Effector memory CD8-positive, alpha-beta T cell (primary cell): ENCODE measurements around the gene GALNT11.

ENCODE experiments used
- ATAC-seq: fragments of 150-1000 bp; cut with Tn5 transposase; replicated peaks from 2 replicates; pipeline ENCODE4 v1.10.0; 2021; ENCODE audit warnings: mild to moderate bottlenecking, moderate library complexity
- DNase-seq, 3 experiments: peaks; one replicate each; pipeline ENCODE4 v3.0.0; 2021
- H3K27ac Mint-ChIP-seq, 2 donors: one replicate each; pipeline ENCODE4 v1.8.0; 2022; ENCODE audit warnings: mild to moderate bottlenecking in 2 of 2, mixed read lengths in 2 of 2, moderate library complexity in 2 of 2
- H3K27me3 Mint-ChIP-seq, 2 donors: one replicate each; pipeline ENCODE4 v1.8.0; 2022; ENCODE audit warnings: mixed read lengths in 2 of 2
- H3K36me3 Mint-ChIP-seq: one replicate; pipeline ENCODE4 v1.8.0; 2022; ENCODE audit warnings: mild to moderate bottlenecking, moderate library complexity, mixed read lengths; ENCODE audit not compliant: insufficient read depth
- H3K4me1 Mint-ChIP-seq, 2 donors: one replicate each; pipeline ENCODE4 v1.8.0; 2022; ENCODE audit warnings: low read depth in 2 of 2, mixed read lengths in 2 of 2
- H3K4me3 Mint-ChIP-seq, 2 donors: one replicate each; pipeline ENCODE4 v1.8.0; 2022; ENCODE audit warnings: mild to moderate bottlenecking in 2 of 2, mixed read lengths in 2 of 2, moderate library complexity in 2 of 2
- H3K9me3 Mint-ChIP-seq, 2 donors: one replicate each; pipeline ENCODE4 v1.8.0; 2022; ENCODE audit warnings: mixed read lengths in 2 of 2

GALNT11 gene

DNA sequence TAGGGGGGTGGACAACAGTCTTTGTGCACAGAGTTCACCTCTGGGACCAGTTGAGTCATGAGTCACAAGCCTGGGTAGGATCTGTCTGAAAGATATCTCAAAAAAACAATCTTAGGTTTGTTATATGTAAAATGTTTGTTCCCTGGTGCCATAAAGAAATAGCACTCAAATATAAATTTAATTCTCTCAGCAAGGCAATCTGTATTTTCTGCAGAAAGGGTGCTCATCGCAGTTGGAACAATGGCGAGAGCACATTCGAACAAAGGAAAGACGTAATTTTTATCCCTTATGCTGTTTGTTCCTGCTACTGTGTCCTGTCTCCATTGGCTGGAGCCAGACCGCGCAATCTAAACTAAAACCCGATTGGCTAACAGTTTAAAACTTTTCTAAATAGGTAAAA is 63.7 kb downstream of the GALNT11 start:
- DNase-seq (no peak), ATAC-seq (no peak)
- no peak overlapping the region for H3K27ac Mint-ChIP-seq

GRCh38 chr7:152090747-152091146 is 65.3 kb downstream of the GALNT11 start:
- Mint-ChIP-seq H3K27me3 (no peaks in the 10 kb centered on the region), H3K9me3 (peaks cover 0 to 3% of the 10 kb centered on the region in 2 donors), H3K4me1 (peaks cover 8 to 23% of the 10 kb centered on the region in 2 donors), H3K27ac (no peak overlapping the region), H3K36me3 (peaks cover 9% of the 10 kb centered on the region), H3K4me3 (no peak overlapping the region)
- ATAC-seq (no peak), DNase-seq (no peak)

More for the DNA sequence above, 63.7 kb downstream of the GALNT11 start:
- Mint-ChIP-seq H3K9me3 (peaks cover 0 to 3% of the 10 kb centered on the region in 2 donors), H3K4me1 (peaks cover 8 to 32% of the 10 kb centered on the region in 2 donors), H3K36me3 (peaks cover 5% of the 10 kb centered on the region), H3K4me3 (no peak overlapping the region), H3K27me3 (no peaks in the 10 kb centered on the region)

GRCh38 chr7:152093717-152094116 is 68.2 kb downstream of the GALNT11 start:
- Mint-ChIP-seq H3K9me3 (no peaks in the 10 kb centered on the region), H3K4me1 (peaks cover 8 to 14% of the 10 kb centered on the region in 2 donors), H3K27me3 (no peaks in the 10 kb centered on the region), H3K4me3 (no peak overlapping the region), H3K27ac (no peak overlapping the region), H3K36me3 (peaks cover 9% of the 10 kb centered on the region)
- DNase-seq (no peak), ATAC-seq (no peak)

GRCh38 chr7:152095771-152096170 is 70.3 kb downstream of the GALNT11 start:
- Mint-ChIP-seq H3K4me3 (no peak overlapping the region), H3K36me3 (peaks cover 17% of the 10 kb centered on the region)

GRCh38 chr7:152097330-152097729 is 71.9 kb downstream of the GALNT11 start:
- Mint-ChIP-seq H3K27ac (no peak overlapping the region), H3K36me3 (peaks cover 21% of the 10 kb centered on the region), H3K4me3 (no peak overlapping the region), H3K27me3 (no peaks in the 10 kb centered on the region), H3K4me1 (peaks cover 1 to 5% of the 10 kb centered on the region in 2 donors), H3K9me3 (no peaks in the 10 kb centered on the region)
- no peak for ATAC-seq
- DNase-seq, result no peak

More at GRCh38 chr7:152095771-152096170, 70.3 kb downstream of the GALNT11 start:
- Mint-ChIP-seq H3K27me3 (no peaks in the 10 kb centered on the region), H3K9me3 (no peaks in the 10 kb centered on the region), H3K27ac (no peak overlapping the region), H3K4me1 (peaks cover 5 to 11% of the 10 kb centered on the region in 2 donors)
- DNase-seq (no peak), ATAC-seq (no peak)

DNA sequence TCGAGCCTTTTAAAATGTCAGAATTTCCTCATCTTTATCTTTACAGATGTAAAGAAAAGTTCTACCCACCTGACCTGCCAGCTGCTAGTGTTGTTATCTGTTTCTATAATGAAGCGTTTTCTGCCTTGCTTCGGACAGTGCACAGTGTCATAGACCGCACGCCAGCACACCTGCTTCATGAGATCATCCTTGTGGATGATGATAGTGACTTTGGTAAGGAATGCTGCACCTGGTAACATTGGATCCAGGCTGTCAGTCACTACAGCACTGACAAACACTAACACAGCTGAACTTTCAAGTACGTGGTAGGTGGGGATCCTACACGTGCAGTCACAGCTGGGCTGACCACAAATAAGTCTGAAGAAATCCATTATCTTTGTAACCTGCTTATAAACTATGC is 77.6 kb downstream of the GALNT11 start:
- no peaks in the 10 kb centered on the region for H3K27me3 Mint-ChIP-seq
- peaks cover 46% of the 10 kb centered on the region for H3K36me3 Mint-ChIP-seq
- no peak for DNase-seq
- no peaks in the 10 kb centered on the region for H3K9me3 Mint-ChIP-seq
- no peak for ATAC-seq
- no peak overlapping the region for H3K27ac Mint-ChIP-seq
- no peaks in the 10 kb centered on the region for H3K4me1 Mint-ChIP-seq
- no peak overlapping the region for H3K4me3 Mint-ChIP-seq

- Mint-ChIP-seq H3K4me3 (no peak overlapping the region), H3K27me3 (no peaks in the 10 kb centered on the region), H3K27ac (no peak overlapping the region), H3K36me3 (peaks cover 49% of the 10 kb centered on the region), H3K4me1 (no peaks in the 10 kb centered on the region), H3K9me3 (no peaks in the 10 kb centered on the region)
- no peak for ATAC-seq
- no peak for DNase-seq
These were observed 78.2 kb downstream of the GALNT11 start for GRCh38 chr7:152103691-152104090.

DNA sequence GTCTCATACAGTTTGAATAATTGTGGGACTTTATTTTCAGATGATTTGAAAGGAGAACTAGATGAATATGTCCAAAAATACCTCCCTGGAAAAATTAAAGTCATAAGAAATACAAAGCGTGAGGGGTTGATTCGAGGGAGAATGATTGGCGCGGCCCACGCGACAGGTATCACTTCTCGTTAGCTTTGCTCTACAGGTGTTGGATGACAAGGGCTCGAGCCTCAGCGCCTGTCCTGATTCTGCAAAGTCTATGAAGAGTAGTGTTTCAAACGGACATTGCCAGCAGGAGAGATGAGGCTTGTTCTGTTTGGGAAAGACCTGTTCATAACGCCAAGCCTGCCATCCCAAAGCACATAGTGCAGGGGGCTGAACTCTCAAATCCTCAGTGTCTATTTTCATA is 79.7 kb downstream of the GALNT11 start:
- no peak overlapping the region for H3K4me3 Mint-ChIP-seq
- DNase-seq (no peak), ATAC-seq (no peak)
- no peaks in the 10 kb centered on the region for H3K9me3 Mint-ChIP-seq
- H3K4me1 Mint-ChIP-seq, result no peaks in the 10 kb centered on the region
- H3K27ac Mint-ChIP-seq, result no peak overlapping the region
- H3K36me3 Mint-ChIP-seq, result peaks cover 52% of the 10 kb centered on the region
- no peaks in the 10 kb centered on the region for H3K27me3 Mint-ChIP-seq

GRCh38 chr7:152106990-152107389 is 81.5 kb downstream of the GALNT11 start:
- Mint-ChIP-seq H3K4me1 (no peaks in the 10 kb centered on the region), H3K4me3 (no peak overlapping the region), H3K9me3 (no peaks in the 10 kb centered on the region), H3K27ac (peak overlapping the region in 1 of 2 donors; percentile 11), H3K36me3 (peaks cover 40% of the 10 kb centered on the region), H3K27me3 (no peaks in the 10 kb centered on the region)
- ATAC-seq (no peak), DNase-seq (no peak)

DNA sequence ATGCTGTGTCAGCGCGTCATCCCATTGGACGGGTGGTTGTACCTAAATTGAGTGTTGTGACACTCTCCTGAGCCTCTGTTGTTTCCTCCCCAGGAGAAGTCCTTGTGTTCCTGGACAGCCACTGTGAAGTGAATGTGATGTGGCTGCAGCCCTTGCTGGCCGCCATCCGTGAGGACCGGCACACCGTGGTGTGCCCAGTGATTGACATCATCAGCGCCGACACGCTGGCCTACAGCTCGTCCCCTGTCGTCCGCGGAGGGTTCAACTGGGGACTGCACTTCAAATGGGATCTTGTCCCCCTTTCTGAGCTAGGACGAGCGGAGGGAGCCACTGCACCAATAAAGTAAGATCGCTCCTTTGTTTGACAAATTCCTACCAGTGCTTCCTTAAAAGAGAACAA is 82.5 kb downstream of the GALNT11 start:
- Mint-ChIP-seq H3K27me3 (no peaks in the 10 kb centered on the region), H3K4me3 (no peak overlapping the region), H3K9me3 (no peaks in the 10 kb centered on the region), H3K4me1 (no peaks in the 10 kb centered on the region), H3K36me3 (peaks cover 34% of the 10 kb centered on the region), H3K27ac (no peak overlapping the region)
- DNase-seq (no peak), ATAC-seq (no peak)

DNA sequence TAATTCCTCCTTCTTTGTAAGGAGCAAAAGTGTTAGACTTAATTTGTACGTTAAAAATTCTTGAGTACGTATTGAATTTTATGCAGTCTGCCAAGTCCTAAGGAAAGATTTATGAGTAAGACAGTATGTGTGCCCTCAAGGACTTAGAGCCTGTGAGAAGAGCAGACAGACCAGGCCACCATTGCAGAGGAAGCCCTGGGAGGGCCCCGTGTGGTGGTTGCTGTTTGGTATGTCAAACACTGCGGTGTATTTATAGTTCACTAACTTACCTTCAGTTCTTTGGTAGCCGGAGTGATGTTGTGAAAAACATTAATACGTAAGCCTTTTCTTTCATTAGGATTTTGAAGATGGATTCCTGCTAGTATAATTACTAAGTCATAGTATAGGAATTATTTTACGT is 82.9 kb downstream of the GALNT11 start:
- Mint-ChIP-seq H3K27me3 (no peaks in the 10 kb centered on the region), H3K9me3 (no peaks in the 10 kb centered on the region), H3K4me3 (no peak overlapping the region), H3K36me3 (peaks cover 33% of the 10 kb centered on the region), H3K4me1 (no peaks in the 10 kb centered on the region), H3K27ac (peak overlapping the region in 1 of 2 donors; percentile 0)
- no peak for DNase-seq
- no peak for ATAC-seq

GRCh38 chr7:152112829-152113228 is 87.4 kb downstream of the GALNT11 start:
- DNase-seq (no peak), ATAC-seq (no peak)
- no peak overlapping the region for H3K4me3 Mint-ChIP-seq
- H3K9me3 Mint-ChIP-seq, result no peaks in the 10 kb centered on the region
- no peak overlapping the region for H3K27ac Mint-ChIP-seq
- H3K27me3 Mint-ChIP-seq, result no peaks in the 10 kb centered on the region
- H3K36me3 Mint-ChIP-seq, result peaks cover 44% of the 10 kb centered on the region
- H3K4me1 Mint-ChIP-seq, result no peaks in the 10 kb centered on the region

- H3K36me3 Mint-ChIP-seq, result peaks cover 54% of the 10 kb centered on the region
- H3K27me3 Mint-ChIP-seq, result no peaks in the 10 kb centered on the region
- no peak overlapping the region for H3K4me3 Mint-ChIP-seq
- no peaks in the 10 kb centered on the region for H3K4me1 Mint-ChIP-seq
- peak overlapping the region in 1 of 2 donors; percentile 69 for H3K27ac Mint-ChIP-seq
- ATAC-seq (no peak), DNase-seq (no peak)
- no peaks in the 10 kb centered on the region for H3K9me3 Mint-ChIP-seq
These were observed 89.7 kb downstream of the GALNT11 start for GRCh38 chr7:152115021-152115718.

DNA sequence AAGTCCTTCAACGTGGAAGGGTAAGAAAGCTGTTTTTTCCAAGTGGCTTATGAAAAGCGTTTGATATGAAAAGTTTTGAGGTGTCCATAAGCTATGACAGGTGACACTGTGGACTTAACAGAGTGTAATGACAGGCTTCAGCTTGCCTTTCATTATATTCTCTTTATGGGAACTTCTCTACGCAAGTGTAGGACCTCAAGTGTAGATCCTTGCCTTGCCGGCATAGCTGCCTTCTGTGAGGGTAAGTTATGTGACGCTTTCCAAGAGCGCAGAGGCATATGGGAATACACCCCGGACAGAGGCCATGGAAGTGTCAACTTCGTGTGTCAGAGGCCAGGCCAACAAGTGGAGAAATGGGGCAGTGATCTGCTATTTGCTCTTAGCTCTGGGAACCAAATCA is 91.9 kb downstream of the GALNT11 start:
- no peaks in the 10 kb centered on the region for H3K27me3 Mint-ChIP-seq
- no peak overlapping the region for H3K27ac Mint-ChIP-seq
- H3K36me3 Mint-ChIP-seq, result peaks cover 76% of the 10 kb centered on the region
- DNase-seq (no peak), ATAC-seq (no peak)
- H3K4me1 Mint-ChIP-seq, result peaks cover 0 to 3% of the 10 kb centered on the region in 2 donors
- H3K9me3 Mint-ChIP-seq, result no peaks in the 10 kb centered on the region
- no peak overlapping the region for H3K4me3 Mint-ChIP-seq
